ENCODE data around the gene PCSK6.

- TF ChIP-seq POLR2A (IDR thresholded peaks at IDR 0.05) = no peak
- TF ChIP-seq, protein P1, sequence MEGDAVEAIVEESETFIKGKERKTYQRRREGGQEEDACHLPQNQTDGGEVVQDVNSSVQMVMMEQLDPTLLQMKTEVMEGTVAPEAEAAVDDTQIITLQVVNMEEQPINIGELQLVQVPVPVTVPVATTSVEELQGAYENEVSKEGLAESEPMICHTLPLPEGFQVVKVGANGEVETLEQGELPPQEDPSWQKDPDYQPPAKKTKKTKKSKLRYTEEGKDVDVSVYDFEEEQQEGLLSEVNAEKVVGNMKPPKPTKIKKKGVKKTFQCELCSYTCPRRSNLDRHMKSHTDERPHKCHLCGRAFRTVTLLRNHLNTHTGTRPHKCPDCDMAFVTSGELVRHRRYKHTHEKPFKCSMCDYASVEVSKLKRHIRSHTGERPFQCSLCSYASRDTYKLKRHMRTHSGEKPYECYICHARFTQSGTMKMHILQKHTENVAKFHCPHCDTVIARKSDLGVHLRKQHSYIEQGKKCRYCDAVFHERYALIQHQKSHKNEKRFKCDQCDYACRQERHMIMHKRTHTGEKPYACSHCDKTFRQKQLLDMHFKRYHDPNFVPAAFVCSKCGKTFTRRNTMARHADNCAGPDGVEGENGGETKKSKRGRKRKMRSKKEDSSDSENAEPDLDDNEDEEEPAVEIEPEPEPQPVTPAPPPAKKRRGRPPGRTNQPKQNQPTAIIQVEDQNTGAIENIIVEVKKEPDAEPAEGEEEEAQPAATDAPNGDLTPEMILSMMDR (IDR thresholded peaks at IDR 0.05) = no peak
Measured at GRCh38 chr15:101329867-101330380, 159.6 kb downstream of the PCSK6 start.
